PC-3 (cell line): ENCODE measurements around the gene SLC34A3.

Source experiments
- EZH2 ChIP-seq: fragments of 300-600 bp; sonication (generic); IDR thresholded peaks from one replicate; pipeline ENCODE4 v1.6.1; 2017; ENCODE audit warnings: antibody characterized with exemption, mild to moderate bottlenecking, low read length; ENCODE audit not compliant: unreplicated experiment
- EZH2phosphoT487 ChIP-seq: fragments of 300-600 bp; sonication (generic); IDR thresholded peaks from 2 replicates; pipeline ENCODE4 v1.6.1; 2018; ENCODE audit warnings: mild to moderate bottlenecking, antibody characterized with exemption, low read length, borderline replicate concordance
- TF ChIP-seq, protein P1 (sequence below): fragments of 300-600 bp; sonication (generic); conservative IDR thresholded peaks from 2 replicates; pipeline ENCODE4 v1.5.1; 2017; ENCODE audit warnings: antibody characterized with exemption, low read depth, mild to moderate bottlenecking, low read length

GRCh38 chr9:137265496-137266161 is 34.9 kb downstream of the SLC34A3 start:
- TF ChIP-seq, protein P1, sequence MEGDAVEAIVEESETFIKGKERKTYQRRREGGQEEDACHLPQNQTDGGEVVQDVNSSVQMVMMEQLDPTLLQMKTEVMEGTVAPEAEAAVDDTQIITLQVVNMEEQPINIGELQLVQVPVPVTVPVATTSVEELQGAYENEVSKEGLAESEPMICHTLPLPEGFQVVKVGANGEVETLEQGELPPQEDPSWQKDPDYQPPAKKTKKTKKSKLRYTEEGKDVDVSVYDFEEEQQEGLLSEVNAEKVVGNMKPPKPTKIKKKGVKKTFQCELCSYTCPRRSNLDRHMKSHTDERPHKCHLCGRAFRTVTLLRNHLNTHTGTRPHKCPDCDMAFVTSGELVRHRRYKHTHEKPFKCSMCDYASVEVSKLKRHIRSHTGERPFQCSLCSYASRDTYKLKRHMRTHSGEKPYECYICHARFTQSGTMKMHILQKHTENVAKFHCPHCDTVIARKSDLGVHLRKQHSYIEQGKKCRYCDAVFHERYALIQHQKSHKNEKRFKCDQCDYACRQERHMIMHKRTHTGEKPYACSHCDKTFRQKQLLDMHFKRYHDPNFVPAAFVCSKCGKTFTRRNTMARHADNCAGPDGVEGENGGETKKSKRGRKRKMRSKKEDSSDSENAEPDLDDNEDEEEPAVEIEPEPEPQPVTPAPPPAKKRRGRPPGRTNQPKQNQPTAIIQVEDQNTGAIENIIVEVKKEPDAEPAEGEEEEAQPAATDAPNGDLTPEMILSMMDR = no peak
- TF ChIP-seq EZH2phosphoT487 (no peak), EZH2 (no peak)
